ENCODE results near the gene CLRN3.

GRCh38 chr10:127905848-127906261 lies 13.1 kb upstream of the CLRN3 start:
- TF ChIP-seq CTCF (conservative IDR thresholded peaks at IDR 0.05) (no peak), EZH2 (IDR thresholded peaks at IDR 0.05; ENCODE audit: low read depth) (no peak)

All from PC-9 (cell line).